A673 (cell line): ENCODE data around the gene COBLL1. TPM values are rescaled to one million over a fixed set of nuclear protein-coding genes. Genes with fewer than 3 reads are reported as not detected.

Source experiments
- BruUV-seq: library from RNA; stranded (reverse); fragments of 400-500 nt; replicated peaks from 2 replicates; lab custom pipeline; 2021; lab: Mats Ljungman, UMichigan
- CTCF ChIA-PET: fragments of 300-600 bp; sonication (Branson Sonifier 250); formaldehyde crosslinking; loops from one replicate; lab custom pipeline; 2022; ENCODE audit warnings: antibody characterized with exemption; lab: Charles Lee
- POLR2A ChIA-PET: fragments of 300-600 bp; sonication (Branson Sonifier 250); formaldehyde crosslinking; loops from one replicate; lab custom pipeline; 2022; ENCODE audit warnings: antibody characterized with exemption; ENCODE audit not compliant: low non-redundant PET; lab: Charles Lee
- DNase-seq: peaks from one replicate; pipeline ENCODE4 v3.0.0-alpha.2; 2015; ENCODE audit warnings: low spot score
- H3K27ac ChIP-seq: fragments of 200-600 bp; sonication (generic); 2 replicates; pipeline ENCODE4 v1.5.1; 2016; ENCODE audit warnings: mixed run types, low read depth, mild to moderate bottlenecking, mixed read lengths, antibody characterized with exemption, low read length; ENCODE audit not compliant: poor library complexity, severe bottlenecking
- H3K27me3 ChIP-seq: fragments of 200-600 bp; sonication (generic); replicated peaks from 2 replicates; pipeline ENCODE4 v1.6.1; 2017; ENCODE audit warnings: mixed run types, low read depth, mild to moderate bottlenecking, mixed read lengths, antibody characterized with exemption, low read length; ENCODE audit not compliant: insufficient read depth, poor library complexity
- H3K36me3 ChIP-seq: fragments of 200-600 bp; sonication (generic); 2 replicates; pipeline ENCODE4 v1.6.1; 2016; ENCODE audit warnings: mixed run types, mild to moderate bottlenecking, mixed read lengths, antibody characterized with exemption, low read length; ENCODE audit not compliant: insufficient read depth, poor library complexity, severe bottlenecking
- H3K4me1 ChIP-seq: fragments of 200-600 bp; sonication (generic); 2 replicates; pipeline ENCODE4 v1.6.1; 2017; ENCODE audit warnings: mixed run types, mild to moderate bottlenecking, mixed read lengths, antibody characterized with exemption, low read length; ENCODE audit not compliant: insufficient read depth, poor library complexity, severe bottlenecking
- H3K4me3 ChIP-seq: fragments of 200-600 bp; sonication (generic); 2 replicates; pipeline ENCODE4 v1.5.1; 2016; ENCODE audit warnings: low read depth, mixed run types, mild to moderate bottlenecking, mixed read lengths, low read length; ENCODE audit not compliant: poor library complexity, severe bottlenecking
- H3K9me3 ChIP-seq: fragments of 200-600 bp; sonication (generic); 2 replicates; pipeline ENCODE4 v1.6.1; 2016; ENCODE audit warnings: mixed run types, low read depth, mild to moderate bottlenecking, mixed read lengths, antibody characterized with exemption, low read length; ENCODE audit not compliant: poor library complexity, severe bottlenecking
- EZH2 ChIP-seq: fragments of 200-600 bp; sonication (generic); IDR thresholded peaks from 2 replicates; pipeline ENCODE4 v1.6.1; 2017; ENCODE audit warnings: borderline replicate concordance, low read depth, mild to moderate bottlenecking, mixed read lengths, antibody characterized with exemption, low read length; ENCODE audit not compliant: poor library complexity, severe bottlenecking
- intact Hi-C: fragments of 100-400 bp; cut with micrococcal nuclease; formaldehyde crosslinking; loops from one replicate; pipeline ENCODE4 v1.10.0; 2022; ENCODE audit not compliant: unreplicated experiment
- total RNA-seq: library from RNA; stranded (reverse); gene quantifications from 2 replicates; pipeline ENCODE4 v1.2.3, GENCODE V29; 2021
- TF ChIP-seq, protein P1 (sequence below): fragments of 300-800, 200-600 bp; sonication (generic); conservative IDR thresholded peaks from 2 replicates; pipeline ENCODE4 v1.5.1; 2017; ENCODE audit warnings: low read depth, mild to moderate bottlenecking, antibody characterized with exemption, low read length, moderate library complexity, mixed read lengths

The COBLL1 gene
- total RNA-seq, 1 experiment from 2014 or later: 6.6 TPM

DNA sequence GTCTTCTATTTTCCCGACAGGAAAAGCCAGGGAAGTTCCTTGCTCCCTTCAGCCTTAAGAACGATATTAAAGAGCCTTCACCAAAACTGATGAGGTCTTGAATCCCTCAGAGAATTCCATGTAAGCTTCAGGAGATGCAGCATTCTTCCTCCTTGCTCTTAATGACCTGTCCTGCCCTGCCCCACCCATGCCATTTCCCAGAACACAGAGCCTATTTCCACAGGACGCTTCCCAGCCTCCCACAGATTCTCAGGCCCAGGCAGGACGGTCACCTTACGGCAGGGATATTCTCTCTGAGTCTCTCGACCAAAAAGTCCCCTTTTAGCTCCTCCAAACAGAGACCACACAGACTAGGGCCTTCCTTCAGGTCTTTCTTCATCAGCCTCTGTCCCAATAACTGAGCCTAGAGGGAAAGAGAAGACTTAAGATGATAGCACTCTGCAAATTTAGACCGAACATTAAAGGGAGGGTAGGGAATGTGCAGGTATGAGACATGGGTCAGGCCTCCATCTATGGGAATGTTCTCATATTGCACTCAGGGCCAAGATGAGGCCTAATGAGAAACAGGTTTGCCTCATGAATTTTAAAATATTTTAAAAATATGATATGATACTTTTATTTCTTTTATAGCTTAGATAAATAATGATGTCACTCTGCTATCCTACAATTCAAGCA lies 62.1 kb downstream of the COBLL1 start:
- TF ChIP-seq, protein P1, sequence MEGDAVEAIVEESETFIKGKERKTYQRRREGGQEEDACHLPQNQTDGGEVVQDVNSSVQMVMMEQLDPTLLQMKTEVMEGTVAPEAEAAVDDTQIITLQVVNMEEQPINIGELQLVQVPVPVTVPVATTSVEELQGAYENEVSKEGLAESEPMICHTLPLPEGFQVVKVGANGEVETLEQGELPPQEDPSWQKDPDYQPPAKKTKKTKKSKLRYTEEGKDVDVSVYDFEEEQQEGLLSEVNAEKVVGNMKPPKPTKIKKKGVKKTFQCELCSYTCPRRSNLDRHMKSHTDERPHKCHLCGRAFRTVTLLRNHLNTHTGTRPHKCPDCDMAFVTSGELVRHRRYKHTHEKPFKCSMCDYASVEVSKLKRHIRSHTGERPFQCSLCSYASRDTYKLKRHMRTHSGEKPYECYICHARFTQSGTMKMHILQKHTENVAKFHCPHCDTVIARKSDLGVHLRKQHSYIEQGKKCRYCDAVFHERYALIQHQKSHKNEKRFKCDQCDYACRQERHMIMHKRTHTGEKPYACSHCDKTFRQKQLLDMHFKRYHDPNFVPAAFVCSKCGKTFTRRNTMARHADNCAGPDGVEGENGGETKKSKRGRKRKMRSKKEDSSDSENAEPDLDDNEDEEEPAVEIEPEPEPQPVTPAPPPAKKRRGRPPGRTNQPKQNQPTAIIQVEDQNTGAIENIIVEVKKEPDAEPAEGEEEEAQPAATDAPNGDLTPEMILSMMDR: no peak
- TF ChIP-seq EZH2: no peak
- Histone ChIP-seq H3K27ac (no peak overlapping the region), H3K27me3 (no peaks in the 10 kb centered on the region), H3K4me3 (no peak overlapping the region), H3K36me3 (no peaks in the 10 kb centered on the region), H3K9me3 (no peaks in the 10 kb centered on the region), H3K4me1 (no peaks in the 10 kb centered on the region)
- ChIA-PET CTCF (no interaction called here), POLR2A (no interaction called here)
- intact Hi-C loops: no loop called here
- no peak for DNase-seq
- BruUV-seq: no TSS peak

GRCh38 chr2:164778723-164779122 lies 62.9 kb downstream of the COBLL1 start:
- no peak overlapping the region for H3K4me3 ChIP-seq
- no peaks in the 10 kb centered on the region for H3K4me1 ChIP-seq
- BruUV-seq: no TSS peak
- TF ChIP-seq, protein P1: no peak
- TF ChIP-seq EZH2: no peak
- CTCF ChIA-PET: no interaction called here
- POLR2A ChIA-PET: no interaction called here
- no peak overlapping the region for H3K27ac ChIP-seq
- intact Hi-C loops: no loop called here
- H3K36me3 ChIP-seq: no peaks in the 10 kb centered on the region
- no peaks in the 10 kb centered on the region for H3K9me3 ChIP-seq
- peak; percentile 41 for DNase-seq
- no peaks in the 10 kb centered on the region for H3K27me3 ChIP-seq

- Histone ChIP-seq H3K36me3 (no peaks in the 10 kb centered on the region), H3K27ac (no peak overlapping the region), H3K4me1 (no peaks in the 10 kb centered on the region), H3K9me3 (no peaks in the 10 kb centered on the region), H3K27me3 (no peaks in the 10 kb centered on the region), H3K4me3 (no peak overlapping the region)
- ChIA-PET CTCF (no interaction called here), POLR2A (no interaction called here)
- no peak for DNase-seq
- intact Hi-C loops: no loop called here
- BruUV-seq: no TSS peak
- no peak for TF ChIP-seq EZH2
- TF ChIP-seq, protein P1: no peak
Observed at GRCh38 chr2:164777847-164778461, 63.7 kb downstream of the COBLL1 start.
